Stimulated activated CD4-positive, alpha-beta T cell treated with anti-CD3 and anti-CD28 coated beads, Interleukin-4, amount 100 ng/mL, for 4 hours (primary cell): ENCODE results near the gene TSNAXIP1.
"Not testable (repeated sequence)": the region's sequence is repeated elsewhere in the genome, so short reads cannot be mapped to it uniquely, and the experiment has no call there.

Experiments
- DNase-seq, 2 experiments: peaks; one replicate each; pipeline ENCODE4 v3.0.0-alpha.2; 2020

Gene TSNAXIP1

DNA sequence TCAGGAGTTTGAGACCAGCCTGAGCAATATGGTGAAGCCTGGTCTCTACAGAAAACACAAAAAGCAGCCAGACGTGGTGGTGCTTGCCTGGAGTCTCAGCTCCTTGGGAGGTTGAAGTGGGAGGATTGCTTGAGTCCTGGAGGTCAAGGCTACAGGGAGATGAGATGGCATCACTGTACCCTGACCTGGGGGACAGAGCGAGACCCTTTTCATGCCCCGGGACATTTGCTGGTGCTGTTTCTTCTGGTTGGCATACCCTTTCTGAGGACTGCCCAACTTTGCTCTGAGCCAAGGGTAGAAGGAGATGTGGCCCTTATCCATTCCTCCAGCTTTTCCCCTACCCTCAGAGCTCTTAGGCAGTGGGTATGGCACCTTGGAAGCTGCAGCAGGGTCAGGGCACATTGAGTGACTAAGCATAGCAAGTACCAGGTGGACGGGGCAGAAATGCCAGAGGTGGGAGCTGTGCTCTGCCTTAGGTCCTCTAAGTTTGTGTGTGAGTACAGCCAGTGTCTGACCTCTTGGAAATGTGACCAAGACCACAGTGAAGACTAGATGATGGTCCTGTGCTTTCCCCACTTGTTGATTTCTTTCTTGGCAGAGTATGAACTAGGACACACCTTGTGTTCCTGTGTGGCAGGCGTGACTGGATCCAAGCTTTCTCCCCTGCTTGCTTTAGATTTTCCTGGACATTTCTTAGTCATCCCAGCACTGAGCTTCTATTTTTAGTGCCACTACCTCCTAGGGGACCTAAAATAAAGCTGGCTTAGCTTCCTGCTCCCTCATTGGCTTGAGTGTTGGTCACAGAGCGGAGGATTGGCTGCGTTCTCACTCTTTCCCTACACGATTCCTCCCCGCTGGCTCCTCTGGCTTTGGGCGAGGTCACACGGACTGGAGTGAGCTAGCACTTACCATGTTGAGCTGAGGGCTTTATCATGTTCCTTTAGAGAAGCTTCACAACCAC is 56.2 kb downstream of the TSNAXIP1 start:
- no peak for DNase-seq

DNA sequence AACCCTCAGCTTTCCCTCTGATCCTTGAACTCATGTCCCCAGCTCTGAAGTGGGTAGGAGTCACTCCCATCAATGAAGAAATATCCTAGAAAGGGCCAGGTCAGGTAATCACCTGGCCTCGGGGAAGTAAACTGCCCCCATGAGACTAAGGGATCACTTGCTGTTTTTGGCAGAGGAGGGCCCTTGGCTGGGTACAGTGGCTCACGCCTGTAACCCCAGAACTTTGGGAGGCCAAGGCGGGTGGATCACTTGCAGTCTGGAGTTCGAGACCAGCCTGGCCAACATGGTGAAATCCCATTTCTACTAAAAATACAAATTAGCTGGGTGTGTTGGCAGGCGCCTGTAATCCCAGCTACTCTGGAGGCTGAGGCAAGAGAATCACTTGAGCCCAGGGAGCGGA is 57.4 kb downstream of the TSNAXIP1 start:
- DNase-seq, result not testable (repeated sequence)

DNA sequence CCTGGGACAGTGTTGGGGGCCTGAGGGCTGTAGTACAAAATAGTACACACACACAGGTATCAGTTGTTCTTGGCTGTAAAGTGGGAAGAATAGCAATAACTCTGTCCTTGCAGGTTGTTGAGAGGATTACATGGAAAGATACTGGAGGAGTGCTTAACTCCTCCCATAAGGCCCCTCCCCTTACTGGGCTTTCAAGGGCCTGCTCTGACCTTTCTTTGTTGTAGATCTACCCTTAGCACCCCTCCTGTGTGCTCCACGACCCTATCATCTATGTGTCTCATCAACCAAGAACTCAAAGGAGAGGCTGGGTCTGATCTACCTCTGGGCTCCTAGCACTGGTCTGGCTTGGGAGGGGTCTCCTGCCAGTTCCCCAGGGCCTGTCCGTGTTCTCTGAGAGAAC is 57.9 kb downstream of the TSNAXIP1 start:
- no peak for DNase-seq

DNA sequence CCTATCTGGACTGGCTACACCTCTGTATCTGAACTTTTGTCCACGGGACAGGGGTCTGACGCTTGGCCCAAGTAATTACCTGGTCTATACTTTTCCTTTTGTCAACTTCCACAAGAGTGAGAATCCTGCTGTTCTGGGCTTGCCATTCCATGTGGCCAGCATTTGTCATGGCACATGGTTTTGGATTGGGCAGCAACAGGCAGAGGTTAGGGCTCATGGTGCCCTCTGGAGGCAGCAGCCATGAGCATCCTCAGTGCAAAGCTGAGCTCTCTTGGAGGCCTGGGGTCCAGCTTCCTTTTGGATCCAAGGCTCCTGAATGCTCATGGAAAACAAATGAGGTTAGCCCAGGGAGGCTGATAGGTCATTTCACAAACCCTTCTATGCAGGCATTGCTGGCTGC is 58.6 kb downstream of the TSNAXIP1 start:
- no peak for DNase-seq

DNA sequence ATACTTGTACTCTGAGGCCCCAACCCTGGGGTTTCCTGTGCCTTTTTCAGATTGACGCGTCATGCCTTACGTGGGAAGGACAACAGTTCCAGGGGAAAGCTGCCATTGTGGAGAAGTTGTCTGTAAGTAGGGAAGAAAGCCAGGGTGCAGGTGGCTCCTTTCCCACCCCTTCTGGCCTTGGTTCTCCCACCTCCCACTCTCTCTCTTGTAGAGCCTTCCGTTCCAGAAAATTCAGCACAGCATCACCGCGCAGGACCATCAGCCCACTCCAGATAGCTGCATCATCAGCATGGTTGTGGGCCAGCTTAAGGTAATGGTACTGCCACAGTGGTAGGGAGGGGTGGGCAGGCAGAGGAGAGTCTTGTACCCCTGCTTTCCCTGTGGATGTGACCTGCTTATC is 61.6 kb downstream of the TSNAXIP1 start:
- no peak for DNase-seq

DNA sequence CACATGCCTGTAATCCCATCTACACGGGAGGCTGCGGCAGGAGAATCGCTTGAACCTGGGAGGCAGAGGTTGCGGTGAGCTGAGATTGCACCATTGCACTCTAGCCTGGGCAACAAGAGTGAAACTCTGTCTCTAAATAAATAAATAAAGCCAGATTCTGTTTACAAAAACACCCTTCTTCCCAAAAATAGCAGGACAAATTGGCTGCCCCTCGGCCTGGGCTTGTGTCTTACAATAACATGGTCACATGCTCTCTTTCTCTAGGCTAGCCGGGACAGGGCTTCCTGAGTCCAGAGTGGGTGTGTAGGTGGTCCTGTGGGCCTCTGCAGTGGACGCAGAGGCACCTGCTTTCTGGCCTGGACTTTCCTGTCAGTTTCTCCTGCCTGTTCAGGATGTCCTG is 63.0 kb downstream of the TSNAXIP1 start:
- no peak for DNase-seq

DNA sequence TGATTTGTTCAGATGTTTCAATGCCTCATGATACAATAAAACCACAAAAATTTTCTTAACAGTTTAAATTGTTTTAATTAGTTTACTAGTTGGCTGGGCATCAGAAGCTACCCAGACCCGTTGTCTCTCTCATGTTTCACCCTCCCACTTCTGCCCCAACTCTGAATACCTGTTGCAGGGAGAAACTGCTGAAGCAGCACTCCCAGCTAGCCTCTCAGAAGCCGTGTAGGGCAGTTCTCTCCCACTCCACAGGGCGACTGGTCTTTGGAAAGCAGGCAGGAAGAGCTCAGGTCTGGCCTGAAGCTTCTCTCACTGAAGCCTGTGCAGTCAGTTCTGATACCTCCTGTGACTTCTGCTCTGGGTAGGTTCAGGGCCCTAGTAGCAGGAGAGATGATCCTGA is 64.6 kb downstream of the TSNAXIP1 start:
- no peak for DNase-seq

DNA sequence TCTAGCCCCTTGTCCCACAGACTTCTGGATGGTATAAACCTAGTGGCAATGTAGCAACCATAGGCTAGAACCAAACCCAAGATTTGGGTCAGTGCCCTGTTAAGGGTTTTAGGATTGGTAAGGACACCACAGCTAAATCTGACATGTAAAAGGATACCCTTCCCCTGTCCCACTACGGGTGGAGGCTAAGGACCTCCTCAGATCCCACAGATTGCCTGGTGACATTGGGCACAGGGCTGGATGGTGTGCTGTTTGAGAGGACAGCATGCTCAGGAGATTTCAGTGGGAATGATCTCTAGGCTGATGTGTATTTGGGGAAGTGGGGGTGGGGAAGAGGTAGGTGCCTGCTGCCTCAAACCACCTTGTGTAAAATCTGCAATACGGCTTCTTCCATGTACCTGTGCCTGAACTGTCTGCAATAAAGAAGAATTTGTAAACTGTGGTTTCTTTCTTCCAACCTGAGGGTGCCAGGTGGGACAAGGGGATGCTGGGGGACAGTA is 65.5 kb downstream of the TSNAXIP1 start:
- DNase-seq, result no peak

DNA sequence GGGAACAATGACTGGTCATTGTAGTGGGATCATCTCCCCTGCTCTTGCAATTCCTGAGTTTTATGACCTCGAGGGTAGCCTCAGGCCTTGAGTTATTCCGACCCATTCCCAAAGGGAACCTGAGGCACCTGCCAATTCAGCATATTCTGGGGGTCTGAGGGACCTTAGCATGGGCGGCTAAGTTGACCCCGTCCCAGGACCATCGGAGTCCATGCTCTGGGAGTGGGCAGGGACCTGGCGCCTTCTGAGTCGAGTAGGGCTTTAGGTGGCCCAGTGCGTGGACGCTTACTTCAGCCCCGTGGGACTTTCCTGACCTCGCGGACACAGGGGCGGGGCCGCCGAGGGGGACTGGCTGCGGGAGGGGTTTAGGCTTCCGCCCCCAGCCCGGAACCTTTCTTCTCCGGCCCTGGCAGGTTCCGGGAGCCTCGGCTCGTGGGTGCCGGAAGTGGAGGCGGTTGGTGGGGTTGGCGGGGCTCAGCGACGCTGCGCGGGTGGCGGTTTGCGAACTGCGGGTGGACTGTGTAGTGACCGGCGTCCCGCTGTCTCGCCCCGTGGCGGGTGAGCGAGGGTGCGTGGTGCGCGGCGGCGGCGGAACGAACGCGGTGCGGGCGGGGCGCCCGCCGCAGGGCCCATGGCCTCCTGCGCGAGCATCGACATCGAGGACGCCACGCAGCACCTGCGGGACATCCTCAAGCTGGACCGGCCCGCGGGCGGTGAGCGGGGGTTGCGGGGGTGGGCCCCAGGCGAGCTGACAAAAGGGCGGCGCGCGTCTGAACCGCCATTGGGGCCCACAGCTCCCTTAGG is 66.1 kb downstream of the TSNAXIP1 start, which contains the start of gene EDC4:
EDC4 (plus strand) TSS at position 422 of the 804 bp plus-strand sequence; CDS start at position 632, 210 bp downstream.
- peak; percentile 82 to 85 for DNase-seq

DNA sequence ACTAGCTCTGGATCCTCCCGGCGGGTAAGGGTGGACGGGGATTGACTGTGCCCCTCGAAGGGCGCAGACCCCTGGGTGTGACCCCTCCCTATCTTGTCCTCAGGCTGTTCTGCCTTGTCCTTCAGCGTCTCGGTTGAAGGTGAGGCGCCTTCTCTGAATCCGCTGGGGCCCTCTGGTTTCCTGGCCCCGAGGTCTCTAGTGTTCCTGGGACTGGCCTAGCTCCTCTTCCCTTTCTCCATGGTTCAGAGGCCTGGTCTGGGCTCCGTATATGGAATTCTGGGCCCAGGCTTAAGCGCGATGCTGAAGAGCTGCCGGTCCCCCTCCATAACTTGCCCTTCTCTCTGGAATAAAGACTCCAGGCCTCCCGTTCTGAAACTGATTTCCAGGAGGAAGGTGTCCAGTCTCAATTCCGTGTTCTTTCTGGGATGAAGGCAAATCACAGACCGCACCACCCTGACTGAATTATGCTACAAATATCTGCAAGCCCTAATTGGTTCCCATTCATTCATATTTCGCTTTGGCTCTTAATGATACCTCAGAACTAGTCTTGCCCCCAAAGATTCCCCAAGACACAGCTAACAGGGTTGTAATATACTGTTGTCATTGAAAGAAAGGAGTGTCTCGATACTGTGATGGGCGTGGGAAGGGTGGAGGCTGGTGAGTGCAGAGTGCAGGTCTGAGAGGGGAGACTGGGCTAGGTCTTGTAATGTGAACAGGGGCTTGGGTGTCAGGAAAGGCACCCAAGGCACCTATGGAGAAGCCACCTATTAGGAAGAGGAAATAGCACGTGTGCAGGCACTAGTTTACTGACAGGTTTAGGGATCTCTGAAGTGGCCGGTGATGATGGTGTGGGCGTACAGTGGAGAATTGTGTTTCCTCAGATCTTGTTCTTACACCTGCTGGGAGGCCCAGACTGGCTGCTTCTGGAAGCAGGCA is 67.0 kb downstream of the TSNAXIP1 start:
- no peak for DNase-seq

DNA sequence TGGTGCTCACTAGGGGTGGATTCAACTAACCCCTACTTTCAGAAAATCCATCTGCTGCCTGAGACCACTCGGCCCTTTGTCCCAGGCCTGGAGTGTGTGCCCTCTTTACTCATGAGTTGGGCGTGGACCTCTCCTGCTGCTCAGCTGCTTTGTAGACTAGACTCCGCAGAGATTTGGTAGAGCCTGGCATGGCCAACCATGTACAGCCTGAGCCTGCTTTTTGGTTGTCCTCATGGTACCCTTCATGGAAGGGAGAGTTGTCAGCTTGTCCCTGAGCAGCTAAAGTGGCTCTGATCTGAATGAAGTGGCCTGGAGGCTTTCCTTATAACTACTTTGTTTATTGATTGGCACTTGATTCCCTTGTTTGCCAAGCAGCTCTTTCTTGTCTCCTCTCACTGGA is 67.7 kb downstream of the TSNAXIP1 start:
- DNase-seq, result no peak

DNA sequence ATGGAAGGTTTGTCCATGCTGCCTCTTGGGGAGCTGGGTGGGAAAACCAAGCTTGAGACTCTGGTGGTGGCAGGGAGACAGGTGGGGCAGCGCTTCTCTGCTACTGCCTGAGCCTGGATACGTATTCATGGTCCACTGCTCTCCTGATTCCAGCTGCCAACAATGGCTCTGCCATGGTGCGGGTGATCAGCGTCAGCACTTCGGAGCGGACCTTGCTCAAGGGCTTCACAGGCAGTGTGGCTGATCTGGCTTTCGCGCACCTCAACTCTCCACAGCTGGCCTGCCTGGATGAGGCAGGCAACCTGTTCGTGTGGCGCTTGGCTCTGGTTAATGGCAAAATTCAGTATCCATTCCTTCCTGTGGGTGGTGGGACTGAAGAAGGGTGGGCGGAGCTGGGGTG is 70.4 kb downstream of the TSNAXIP1 start:
- DNase-seq, result no peak
